ENCODE data around the gene EXOC3L4. TPM values are rescaled to one million over a fixed set of nuclear protein-coding genes. Genes with fewer than 3 reads are reported as not detected.

Gene EXOC3L4
- total RNA-seq, 1 donor from 2014 or later, result not detected

DNA sequence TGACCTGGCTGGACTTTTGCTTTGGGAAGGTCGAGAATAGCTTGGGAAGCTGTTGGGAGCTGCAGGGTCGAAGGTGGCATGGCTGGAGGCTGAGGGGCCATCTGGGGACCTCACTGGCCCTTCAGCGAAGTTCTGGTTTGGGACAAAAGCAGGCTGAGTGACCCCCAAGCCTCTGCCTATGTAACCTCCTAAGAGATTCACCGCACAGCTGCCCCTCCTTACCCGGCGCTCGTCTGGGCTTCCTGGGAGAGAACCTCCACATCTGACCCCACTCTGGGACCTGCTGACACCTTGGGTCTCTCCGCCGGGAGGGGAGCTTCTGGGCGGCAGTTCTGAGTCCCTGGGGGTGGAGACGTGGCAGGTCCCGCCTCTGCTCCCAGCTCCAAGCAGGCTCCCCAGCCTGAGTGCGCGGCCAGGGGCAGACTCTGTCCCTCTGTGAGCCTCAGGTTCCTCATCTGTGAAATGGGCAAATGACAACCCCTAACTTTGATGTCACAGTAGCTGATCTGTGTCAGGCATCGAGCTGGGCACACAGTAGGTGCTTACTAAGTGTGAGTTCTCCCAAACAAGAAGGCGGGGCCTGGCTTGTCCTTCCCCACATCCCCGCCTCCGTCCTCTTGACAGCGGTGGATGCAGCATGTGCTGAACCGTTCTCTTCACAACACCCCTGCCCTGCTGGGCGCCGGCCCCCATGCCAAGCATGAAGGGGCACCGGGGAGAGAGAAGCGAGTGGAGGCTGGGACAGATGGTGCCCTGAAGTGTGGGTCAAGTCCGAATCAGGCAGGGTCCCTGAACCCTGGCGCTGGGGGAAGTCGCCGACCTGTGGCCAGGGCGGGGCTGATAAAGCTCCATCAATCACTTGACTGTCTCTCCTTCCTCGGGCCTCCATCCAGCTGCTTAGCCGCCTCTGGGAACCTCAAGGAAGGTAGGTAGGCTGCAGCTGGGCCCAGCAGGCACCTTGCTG, 3.8 kb downstream of the EXOC3L4 start:
- DNase-seq (ENCODE audit: low spot score), result no peak
- TF ChIP-seq EZH2 (IDR thresholded peaks at IDR 0.05) (no peak), EZH2phosphoT487 (IDR thresholded peaks at IDR 0.05) (no peak), CTCF (IDR thresholded peaks at IDR 0.05) (no peak)
- H3K36me3 Mint-ChIP-seq, result no peaks in the 10 kb centered on the region
- no peak overlapping the region for H3K9ac ChIP-seq
- no peak overlapping the region for H3K4me2 ChIP-seq
- peaks cover 15% of the 10 kb centered on the region for H3K27me3 ChIP-seq
- H3K9me3 ChIP-seq (ENCODE audit: low read depth), result no peaks in the 10 kb centered on the region
- H3K79me2 ChIP-seq (ENCODE audit: low read depth), result no peaks in the 10 kb centered on the region
- H3K4me3 Mint-ChIP-seq, result no peak overlapping the region
- peaks cover 6% of the 10 kb centered on the region for H3K4me1 Mint-ChIP-seq
- peaks cover 13% of the 10 kb centered on the region for H3K4me1 ChIP-seq
- no peak overlapping the region for H3K27ac Mint-ChIP-seq
- no peaks in the 10 kb centered on the region for H3F3A ChIP-seq (ENCODE audit: low read depth)
- H3K27me3 Mint-ChIP-seq (ENCODE audit: insufficient read depth, low read depth), result peaks cover 10% of the 10 kb centered on the region
- no peak overlapping the region for H2AFZ ChIP-seq (replicated peaks)
- H3K27ac ChIP-seq, result no peak overlapping the region
- no peaks in the 10 kb centered on the region for H3K36me3 ChIP-seq
- no peaks in the 10 kb centered on the region for H4K20me1 ChIP-seq (ENCODE audit: low read depth)
- H3K4me3 ChIP-seq, result no peak overlapping the region
- no peaks in the 10 kb centered on the region for H3K9me3 Mint-ChIP-seq

DNA sequence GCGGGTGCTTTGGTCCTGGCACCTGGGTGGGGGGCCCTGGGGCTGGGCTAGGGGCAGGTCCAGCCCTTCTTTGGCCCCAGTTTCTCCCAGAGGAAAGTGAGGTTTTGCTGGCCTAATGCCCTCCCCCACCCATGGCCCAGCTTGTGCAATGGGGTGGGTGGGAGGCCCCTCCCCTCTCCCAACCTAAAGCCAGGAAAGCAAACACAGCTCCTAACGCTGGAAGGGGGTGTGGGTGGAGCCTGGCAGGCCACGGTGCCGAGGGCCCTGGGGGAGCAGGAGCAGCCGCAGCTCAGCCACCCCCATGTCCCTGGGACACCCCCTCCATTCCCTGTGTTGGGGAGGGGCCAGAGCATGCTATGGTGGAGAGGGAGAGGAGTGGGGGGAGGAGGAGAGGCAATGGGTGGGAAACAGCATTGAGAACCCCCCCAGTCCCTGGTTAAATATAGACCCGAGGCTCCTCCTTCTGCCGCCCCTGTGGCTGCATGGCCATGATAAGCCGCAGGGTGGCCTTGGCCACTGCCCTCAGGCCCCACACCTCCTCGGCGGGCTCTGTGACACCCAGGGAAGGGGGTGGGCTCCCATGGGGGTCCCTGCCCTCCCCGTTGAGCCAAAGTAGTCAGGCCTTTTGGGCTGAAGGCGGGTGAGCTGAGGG, 4.7 kb downstream of the EXOC3L4 start:
- peak overlapping the region; percentile 13 for H3K4me2 ChIP-seq
- peaks cover 13% of the 10 kb centered on the region for H3K4me1 ChIP-seq
- peaks cover 24% of the 10 kb centered on the region for H3K27me3 ChIP-seq
- Mint-ChIP-seq H3K9me3 (no peaks in the 10 kb centered on the region), H3K27me3 (ENCODE audit: insufficient read depth, low read depth) (peaks cover 16% of the 10 kb centered on the region), H3K27ac (no peak overlapping the region), H3K4me1 (peaks cover 8% of the 10 kb centered on the region), H3K4me3 (no peak overlapping the region), H3K36me3 (no peaks in the 10 kb centered on the region)
- no peak overlapping the region for H3K27ac ChIP-seq
- no peaks in the 10 kb centered on the region for H3F3A ChIP-seq (ENCODE audit: low read depth)
- H4K20me1 ChIP-seq (ENCODE audit: low read depth), result no peaks in the 10 kb centered on the region
- H2AFZ ChIP-seq (replicated peaks), result peak overlapping the region; percentile 29
- H3K9me3 ChIP-seq (ENCODE audit: low read depth), result no peaks in the 10 kb centered on the region
- no peak overlapping the region for H3K9ac ChIP-seq
- TF ChIP-seq EZH2phosphoT487 (IDR thresholded peaks at IDR 0.05), result no peak
- no peak for TF ChIP-seq CTCF (IDR thresholded peaks at IDR 0.05)
- TF ChIP-seq EZH2 (IDR thresholded peaks at IDR 0.05), result no peak
- no peak for DNase-seq (ENCODE audit: low spot score)
- no peaks in the 10 kb centered on the region for H3K36me3 ChIP-seq
- H3K4me3 ChIP-seq, result no peak overlapping the region
- no peaks in the 10 kb centered on the region for H3K79me2 ChIP-seq (ENCODE audit: low read depth)

GRCh38 chr14:103099733-103100280, 5.3 kb downstream of the EXOC3L4 start:
- Histone ChIP-seq H4K20me1 (ENCODE audit: low read depth) (no peaks in the 10 kb centered on the region), H2AFZ (replicated peaks) (no peak overlapping the region), H3K36me3 (no peaks in the 10 kb centered on the region), H3K4me2 (no peak overlapping the region), H3K79me2 (ENCODE audit: low read depth) (no peaks in the 10 kb centered on the region), H3K27me3 (peaks cover 30% of the 10 kb centered on the region), H3K4me1 (peaks cover 13% of the 10 kb centered on the region), H3K4me3 (no peak overlapping the region), H3K9ac (no peak overlapping the region), H3K27ac (no peak overlapping the region), H3F3A (ENCODE audit: low read depth) (no peaks in the 10 kb centered on the region), H3K9me3 (ENCODE audit: low read depth) (no peaks in the 10 kb centered on the region)
- H3K4me1 Mint-ChIP-seq, result peaks cover 8% of the 10 kb centered on the region
- no peak overlapping the region for H3K27ac Mint-ChIP-seq
- no peak overlapping the region for H3K4me3 Mint-ChIP-seq
- no peaks in the 10 kb centered on the region for H3K36me3 Mint-ChIP-seq
- no peak for DNase-seq (ENCODE audit: low spot score)
- H3K9me3 Mint-ChIP-seq, result no peaks in the 10 kb centered on the region
- peaks cover 20% of the 10 kb centered on the region for H3K27me3 Mint-ChIP-seq (ENCODE audit: insufficient read depth, low read depth)
- no peak for TF ChIP-seq EZH2 (IDR thresholded peaks at IDR 0.05)
- TF ChIP-seq CTCF (IDR thresholded peaks at IDR 0.05), result no peak
- TF ChIP-seq EZH2phosphoT487 (IDR thresholded peaks at IDR 0.05), result no peak
